Hematopoietic multipotent progenitor cell treated with erythropoietin and hydrocortisone succinate and interleukin-3 and kit ligand, for 17 days (in vitro differentiated cells): ENCODE measurements around the gene ADAM22.

Experiments used
- DNase-seq: peaks from one replicate; pipeline ENCODE4 v3.0.0-alpha.2; 2015; ENCODE audit warnings: low spot score

The ADAM22 gene

GRCh38 chr7:88042157-88042556 is 108.1 kb downstream of the ADAM22 start:
- no peak for DNase-seq

- no peak for DNase-seq
These were observed 108.8 kb downstream of the ADAM22 start for GRCh38 chr7:88042803-88043202.

- no peak for DNase-seq
These were observed 110.0 kb downstream of the ADAM22 start for GRCh38 chr7:88044069-88044468.

GRCh38 chr7:88046839-88047573 is 113.0 kb downstream of the ADAM22 start:
- DNase-seq: no peak

GRCh38 chr7:88057655-88058054 is 123.6 kb downstream of the ADAM22 start:
- DNase-seq: no peak

GRCh38 chr7:88062238-88062637 is 128.2 kb downstream of the ADAM22 start:
- DNase-seq: no peak

- no peak for DNase-seq
These were observed 135.0 kb downstream of the ADAM22 start for GRCh38 chr7:88069093-88069492.

GRCh38 chr7:88071994-88072714 is 138.1 kb downstream of the ADAM22 start:
- DNase-seq: no peak

- DNase-seq: no peak
These were observed 138.6 kb downstream of the ADAM22 start for GRCh38 chr7:88072715-88073055.

- DNase-seq: no peak
These were observed 139.6 kb downstream of the ADAM22 start for GRCh38 chr7:88073626-88074025.

- DNase-seq: no peak
These were observed 141.2 kb downstream of the ADAM22 start for GRCh38 chr7:88075216-88075615.

- no peak for DNase-seq
These were observed 149.8 kb downstream of the ADAM22 start for GRCh38 chr7:88083883-88084282.

GRCh38 chr7:88089561-88089960 is 155.5 kb downstream of the ADAM22 start:
- DNase-seq: no peak

- no peak for DNase-seq
These were observed 156.2 kb downstream of the ADAM22 start for GRCh38 chr7:88090240-88090639.

GRCh38 chr7:88090671-88091070 is 156.6 kb downstream of the ADAM22 start:
- DNase-seq: no peak

GRCh38 chr7:88091988-88092675 is 158.1 kb downstream of the ADAM22 start:
- DNase-seq: no peak

- no peak for DNase-seq
These were observed 158.6 kb downstream of the ADAM22 start for GRCh38 chr7:88092676-88092999.

GRCh38 chr7:88101769-88102168 is 167.7 kb downstream of the ADAM22 start:
- no peak for DNase-seq

GRCh38 chr7:88102675-88103074 is 168.6 kb downstream of the ADAM22 start:
- no peak for DNase-seq

- no peak for DNase-seq
These were observed 170.7 kb downstream of the ADAM22 start for GRCh38 chr7:88104732-88105131.

GRCh38 chr7:88105231-88105630 is 171.2 kb downstream of the ADAM22 start:
- DNase-seq: no peak

- no peak for DNase-seq
These were observed 172.4 kb downstream of the ADAM22 start for GRCh38 chr7:88106434-88106833.

- DNase-seq: no peak
These were observed 175.6 kb downstream of the ADAM22 start for GRCh38 chr7:88109612-88110011.
